Peyer's patch (tissue), 4 donors: Measurements from ENCODE around the gene KIRREL3. TPM values are rescaled to one million over a fixed set of nuclear protein-coding genes. Genes with fewer than 3 reads are reported as not detected.

Experiments used
- DNase-seq, 3 donors: peaks; one replicate each; pipeline ENCODE4 v3.0.0-alpha.2; 2017 to 2019
- H3K27ac ChIP-seq, 4 donors: fragments of 200-600 bp; sonication (generic); one replicate each; pipeline ENCODE4 v1.5.1; 2016 to 2019
- H3K27me3 ChIP-seq, 2 donors: fragments of 200-600 bp; sonication (generic); one replicate each; pipeline ENCODE4 v1.5.1; 2019
- H3K36me3 ChIP-seq, 3 donors: fragments of 200-600 bp; sonication (generic); one replicate each; pipeline ENCODE4 v1.5.1; 2016 to 2019
- H3K4me1 ChIP-seq, 4 donors: fragments of 200-600 bp; sonication (generic); one replicate each; pipeline ENCODE4 v1.5.1; 2016 to 2019
- H3K4me3 ChIP-seq, 4 donors: fragments of 200-600 bp; sonication (generic); 1 replicate in 3 of 4; 2 replicates in 1 of 4; pipeline ENCODE4 v1.5.1; 2016 to 2019; ENCODE audit warnings: mild to moderate bottlenecking in 1 of 4
- H3K9me3 ChIP-seq, 4 donors: fragments of 200-600 bp; sonication (generic); one replicate each; pipeline ENCODE4 v1.5.1; 2016 to 2019; ENCODE audit warnings: mild to moderate bottlenecking in 1 of 4
- POLR2A ChIP-seq, 2 donors: fragments of 450-650 bp; IDR thresholded peaks; one replicate each; pipeline ENCODE4 v1.5.1; 2017; ENCODE audit warnings: antibody characterized with exemption in 2 of 2, mild to moderate bottlenecking in 2 of 2, moderate library complexity in 2 of 2
- total RNA-seq, 4 donors: library from RNA; depleted of rRNA; stranded (reverse); fragments of >200 nt; gene quantifications; one replicate each; pipeline ENCODE4 v1.1.0, GENCODE V29; 2016
- TF ChIP-seq, protein P1 (sequence below), 6 experiments: fragments of 450-650 bp in 4 of 6; fragments of 200-600 bp in 2 of 6; sonication (generic) in 1 of 6; IDR thresholded peaks; one replicate each; pipeline ENCODE4 v1.5.1; 2017 to 2019; ENCODE audit warnings: antibody characterized with exemption in 6 of 6, mild to moderate bottlenecking in 3 of 6, moderate library complexity in 1 of 6

KIRREL3 gene
- total RNA-seq, 4 donors from 2014 or later: 0.83 TPM; not detected in 3

DNA sequence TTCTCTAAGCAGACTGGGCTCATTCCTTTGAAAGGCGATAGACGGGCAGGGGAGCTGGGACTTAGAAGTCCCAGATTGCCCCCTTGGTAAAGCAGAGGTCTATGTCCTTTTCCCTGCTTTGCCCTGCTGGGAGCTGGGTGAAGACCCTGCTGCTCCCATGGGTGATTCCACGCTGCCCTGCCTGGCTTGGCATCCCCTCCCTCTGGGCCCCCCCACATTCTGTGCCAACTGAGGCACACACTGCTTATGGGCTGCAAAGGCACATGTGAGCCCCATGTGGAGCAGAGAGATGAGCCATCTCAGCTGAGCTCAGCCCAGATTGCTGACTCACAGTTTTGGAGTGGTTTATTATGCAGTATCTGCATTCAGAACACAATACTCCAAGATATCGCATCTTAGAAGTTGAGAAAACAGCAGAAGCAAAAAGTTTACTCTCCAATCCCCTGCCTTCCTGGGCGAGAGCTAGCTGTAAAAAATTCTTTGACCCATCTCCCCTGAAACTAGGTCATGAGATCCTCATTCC, 517.9 kb downstream of the KIRREL3 start:
- Histone ChIP-seq H3K27me3 (no peaks in the 10 kb centered on the region), H3K4me1 (peaks cover 0 to 5% (median 0%) of the 10 kb centered on the region in 4 donors), H3K9me3 (no peaks in the 10 kb centered on the region), H3K36me3 (no peaks in the 10 kb centered on the region), H3K27ac (no peak overlapping the region), H3K4me3 (no peak overlapping the region)
- peak in 1 of 3 donors; percentile 18 for DNase-seq
- no peak for TF ChIP-seq POLR2A (IDR thresholded peaks at IDR 0.05)
- TF ChIP-seq, protein P1, sequence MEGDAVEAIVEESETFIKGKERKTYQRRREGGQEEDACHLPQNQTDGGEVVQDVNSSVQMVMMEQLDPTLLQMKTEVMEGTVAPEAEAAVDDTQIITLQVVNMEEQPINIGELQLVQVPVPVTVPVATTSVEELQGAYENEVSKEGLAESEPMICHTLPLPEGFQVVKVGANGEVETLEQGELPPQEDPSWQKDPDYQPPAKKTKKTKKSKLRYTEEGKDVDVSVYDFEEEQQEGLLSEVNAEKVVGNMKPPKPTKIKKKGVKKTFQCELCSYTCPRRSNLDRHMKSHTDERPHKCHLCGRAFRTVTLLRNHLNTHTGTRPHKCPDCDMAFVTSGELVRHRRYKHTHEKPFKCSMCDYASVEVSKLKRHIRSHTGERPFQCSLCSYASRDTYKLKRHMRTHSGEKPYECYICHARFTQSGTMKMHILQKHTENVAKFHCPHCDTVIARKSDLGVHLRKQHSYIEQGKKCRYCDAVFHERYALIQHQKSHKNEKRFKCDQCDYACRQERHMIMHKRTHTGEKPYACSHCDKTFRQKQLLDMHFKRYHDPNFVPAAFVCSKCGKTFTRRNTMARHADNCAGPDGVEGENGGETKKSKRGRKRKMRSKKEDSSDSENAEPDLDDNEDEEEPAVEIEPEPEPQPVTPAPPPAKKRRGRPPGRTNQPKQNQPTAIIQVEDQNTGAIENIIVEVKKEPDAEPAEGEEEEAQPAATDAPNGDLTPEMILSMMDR (IDR thresholded peaks at IDR 0.05): no peak

DNA sequence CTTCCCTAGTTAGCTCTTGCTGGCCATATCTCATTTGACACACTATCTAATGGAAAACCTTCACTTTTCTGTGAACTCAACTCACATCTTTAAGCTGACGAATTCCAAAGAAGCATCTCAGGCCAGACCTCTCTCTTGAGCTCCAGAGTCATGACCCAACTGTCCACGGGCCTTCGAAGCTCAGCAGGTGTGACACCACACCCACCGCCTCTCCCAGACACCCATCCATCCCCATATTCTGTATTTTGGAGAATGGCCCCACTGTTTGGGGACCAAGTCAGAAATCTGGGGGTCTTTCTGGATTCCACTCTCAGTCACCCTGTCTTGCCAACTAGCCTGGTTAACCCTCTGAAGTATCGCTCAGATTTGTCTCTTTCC, 519.3 kb downstream of the KIRREL3 start:
- Histone ChIP-seq H3K27me3 (no peaks in the 10 kb centered on the region), H3K36me3 (no peaks in the 10 kb centered on the region), H3K9me3 (no peaks in the 10 kb centered on the region), H3K4me3 (no peak overlapping the region), H3K4me1 (peaks cover 0 to 5% (median 0%) of the 10 kb centered on the region in 4 donors), H3K27ac (no peak overlapping the region)
- no peak for DNase-seq
- TF ChIP-seq, protein P1 (IDR thresholded peaks at IDR 0.05): no peak
- TF ChIP-seq POLR2A (IDR thresholded peaks at IDR 0.05): no peak

DNA sequence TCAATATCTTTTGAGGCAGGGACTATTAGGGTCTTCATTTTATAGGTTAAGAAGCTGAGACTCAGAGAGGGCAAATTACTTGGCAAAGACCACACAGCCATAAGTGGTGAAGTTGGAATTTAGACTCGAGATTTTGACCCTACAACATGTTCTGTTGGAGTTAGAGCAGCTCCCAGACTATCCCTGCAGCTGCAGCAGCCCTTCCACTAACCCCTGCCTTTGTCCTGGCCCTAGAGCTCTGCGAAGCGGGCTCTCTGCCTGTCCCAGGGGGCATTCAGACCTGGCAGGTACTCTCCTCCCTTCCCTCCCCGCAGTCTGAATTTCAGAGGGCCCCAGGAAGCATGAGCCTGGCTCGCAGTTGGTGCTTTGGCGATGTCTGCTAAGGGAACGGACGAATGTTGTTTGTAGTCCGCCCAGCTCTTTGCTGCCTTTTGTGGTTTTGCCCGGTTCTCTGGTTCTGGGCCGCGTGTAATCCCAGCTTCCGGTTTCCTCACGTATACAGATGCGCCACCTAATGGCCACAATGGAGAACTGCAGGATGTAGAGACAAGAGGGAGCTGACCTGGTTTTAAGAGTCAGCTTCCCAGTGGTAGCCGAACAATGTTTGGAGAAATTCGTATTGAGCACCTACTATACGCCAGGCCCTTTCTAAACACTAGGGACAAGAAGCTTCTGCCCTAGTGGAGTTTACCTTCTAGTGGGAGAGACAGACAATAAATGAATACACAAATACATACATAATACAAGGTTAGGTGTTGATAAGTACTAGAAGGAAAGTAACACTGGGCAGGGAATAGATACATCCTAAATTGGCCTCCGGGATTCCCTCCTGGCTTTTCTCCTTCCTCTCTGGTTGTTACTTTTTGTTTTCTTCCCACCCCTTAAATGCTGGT, 519.9 kb downstream of the KIRREL3 start:
- DNase-seq: peak; percentile 66 to 91 (median 81)
- H3K4me1 ChIP-seq: peaks cover 0 to 5% (median 0%) of the 10 kb centered on the region in 4 donors
- H3K4me3 ChIP-seq: peak overlapping the region in 1 of 4 donors; percentile 3
- H3K27me3 ChIP-seq: no peaks in the 10 kb centered on the region
- no peaks in the 10 kb centered on the region for H3K36me3 ChIP-seq
- TF ChIP-seq, protein P1 (IDR thresholded peaks at IDR 0.05): peak; percentile 85 to 93 (median 88)
- no peak for TF ChIP-seq POLR2A (IDR thresholded peaks at IDR 0.05)
- H3K9me3 ChIP-seq: no peaks in the 10 kb centered on the region
- H3K27ac ChIP-seq: no peak overlapping the region

DNA sequence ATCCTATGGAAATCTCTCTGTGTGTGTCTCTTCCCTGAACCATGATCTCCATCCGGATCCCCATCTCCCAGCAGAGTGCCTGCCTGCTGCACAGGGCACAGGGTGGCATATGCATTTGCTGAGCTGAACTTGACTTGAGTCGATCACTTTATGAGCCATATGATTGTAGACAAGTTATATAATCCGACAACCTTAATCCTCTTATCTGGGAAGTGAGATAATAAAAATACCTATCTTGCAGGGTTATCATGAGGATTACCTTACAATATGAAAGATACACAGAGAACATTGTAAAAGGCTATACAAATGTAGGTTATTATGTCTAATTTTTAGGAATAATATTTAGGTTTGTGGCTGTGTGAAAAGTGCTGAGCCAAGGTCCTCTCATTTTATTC, 520.6 kb downstream of the KIRREL3 start:
- no peak for TF ChIP-seq POLR2A (IDR thresholded peaks at IDR 0.05)
- TF ChIP-seq, protein P1 (IDR thresholded peaks at IDR 0.05): no peak
- peaks cover 0 to 5% (median 0%) of the 10 kb centered on the region in 4 donors for H3K4me1 ChIP-seq
- no peak overlapping the region for H3K4me3 ChIP-seq
- no peak overlapping the region for H3K27ac ChIP-seq
- H3K27me3 ChIP-seq: no peaks in the 10 kb centered on the region
- DNase-seq: peak in 1 of 3 donors; percentile 47
- no peaks in the 10 kb centered on the region for H3K9me3 ChIP-seq
- no peaks in the 10 kb centered on the region for H3K36me3 ChIP-seq

DNA sequence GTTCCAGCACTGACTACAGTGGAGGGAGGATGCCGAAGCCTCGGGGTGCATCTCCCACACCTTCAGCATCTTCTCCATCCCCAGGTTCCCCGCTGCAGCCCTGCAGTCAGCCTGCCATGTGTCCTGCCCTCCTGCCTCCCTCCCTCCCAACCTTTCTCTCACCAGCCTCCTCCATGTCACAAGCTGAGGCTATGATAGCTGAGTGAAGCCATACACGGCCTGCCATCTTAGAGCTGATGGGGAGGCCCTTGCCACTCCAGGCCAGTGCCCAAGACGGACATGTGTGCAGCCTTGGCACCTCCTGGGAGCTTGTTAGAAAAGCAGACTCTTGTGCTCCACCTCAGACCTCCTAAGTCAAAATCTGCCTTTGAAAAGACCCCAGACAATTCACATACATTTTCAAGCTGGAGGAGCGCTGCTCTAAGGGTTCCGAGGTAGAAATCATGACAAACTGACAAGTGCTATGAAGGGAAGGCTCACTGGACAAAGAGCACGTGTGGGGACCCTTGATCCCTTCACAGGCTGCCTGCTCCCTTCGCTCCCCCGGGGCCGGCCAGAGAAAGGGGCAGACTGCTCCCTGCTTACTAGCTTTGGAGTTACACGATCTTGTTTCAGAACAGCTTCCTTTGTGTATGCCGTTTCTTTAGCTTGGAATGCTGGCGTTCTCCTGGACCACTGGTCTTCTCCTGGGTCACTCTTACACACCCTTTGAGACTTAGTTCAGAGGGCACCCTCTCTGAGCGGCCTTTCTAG, 521.2 kb downstream of the KIRREL3 start:
- Histone ChIP-seq H3K27ac (no peak overlapping the region), H3K9me3 (no peaks in the 10 kb centered on the region), H3K36me3 (no peaks in the 10 kb centered on the region), H3K4me1 (peaks cover 0 to 5% (median 0%) of the 10 kb centered on the region in 4 donors), H3K4me3 (no peak overlapping the region), H3K27me3 (no peaks in the 10 kb centered on the region)
- TF ChIP-seq POLR2A (IDR thresholded peaks at IDR 0.05): no peak
- TF ChIP-seq, protein P1 (IDR thresholded peaks at IDR 0.05): no peak
- no peak for DNase-seq
